Neural cell (in vitro differentiated cells): Measurements from ENCODE around the gene STAT3. TPM values are rescaled to one million over a fixed set of nuclear protein-coding genes. Genes with fewer than 3 reads are reported as not detected.

Source experiments
- H2AFZ ChIP-seq: fragments of 200-600, 300-800 bp; sonication (generic), shearing (Covaris generic); 2 replicates; pipeline ENCODE4 v1.6.0; 2014; ENCODE audit warnings: low read depth, mild to moderate bottlenecking, antibody characterized with exemption, low read length, moderate library complexity
- H3F3A ChIP-seq: fragments of 200-600 bp; shearing (Covaris generic); 2 replicates; pipeline ENCODE4 v1.6.1; 2016; ENCODE audit warnings: mild to moderate bottlenecking, moderate library complexity, mixed read lengths, antibody characterized with exemption, low read length; ENCODE audit not compliant: insufficient read depth, poor library complexity, severe bottlenecking
- H3K27ac ChIP-seq: fragments of 200-600, 300-800 bp; sonication (generic), shearing (Covaris generic); 2 replicates; pipeline ENCODE4 v1.5.1; 2014; ENCODE audit warnings: mild to moderate bottlenecking, low read length, moderate library complexity
- H3K27me3 ChIP-seq: fragments of 300-800, 200-600 bp; sonication (generic), shearing (Covaris generic); 2 replicates; pipeline ENCODE4 v1.6.0; 2014; ENCODE audit warnings: mild to moderate bottlenecking, low read depth, low read length, moderate library complexity; ENCODE audit not compliant: insufficient read depth
- H3K36me3 ChIP-seq: fragments of 300-800, 200-600 bp; sonication (generic), shearing (Covaris generic); 2 replicates; pipeline ENCODE4 v1.5.1; 2014; ENCODE audit warnings: mild to moderate bottlenecking, antibody characterized with exemption, low read length, moderate library complexity; ENCODE audit not compliant: insufficient read depth
- H3K4me2 ChIP-seq: fragments of 300-800, 200-600 bp; sonication (generic), shearing (Covaris generic); 2 replicates; pipeline ENCODE4 v1.6.0; 2014; ENCODE audit warnings: mild to moderate bottlenecking, low read length
- H3K4me3 ChIP-seq: fragments of 300-800, 200-600 bp; sonication (generic), shearing (Covaris generic); 2 replicates; pipeline ENCODE4 v1.5.1; 2014; ENCODE audit warnings: mild to moderate bottlenecking, low read length, moderate library complexity
- H3K79me2 ChIP-seq: fragments of 200-600 bp; shearing (Covaris generic); replicated peaks from 2 replicates; pipeline ENCODE4 v1.6.0; 2014; ENCODE audit warnings: mild to moderate bottlenecking, low read length, moderate library complexity; ENCODE audit not compliant: insufficient read depth
- H3K9ac ChIP-seq: fragments of 300-800, 200-600 bp; sonication (generic), shearing (Covaris generic); 2 replicates; pipeline ENCODE4 v1.6.1; 2016; ENCODE audit warnings: mild to moderate bottlenecking, low read length, mixed read lengths
- H3K9me2 ChIP-seq: fragments of 200-600 bp; shearing (Covaris generic); 2 replicates; pipeline ENCODE4 v1.6.1; 2016; ENCODE audit warnings: mild to moderate bottlenecking, low read length, mixed read lengths; ENCODE audit not compliant: insufficient read depth
- H3K9me3 ChIP-seq: fragments of 200-600, 300-800 bp; sonication (generic), shearing (Covaris generic); 2 replicates; pipeline ENCODE4 v1.6.1; 2016; ENCODE audit warnings: mild to moderate bottlenecking, mixed run types, low read length, moderate library complexity, mixed read lengths
- H4K20me1 ChIP-seq: fragments of 200-600 bp; shearing (Covaris generic); 2 replicates; pipeline ENCODE4 v1.6.1; 2016; ENCODE audit warnings: mild to moderate bottlenecking, mixed run types; ENCODE audit not compliant: insufficient read depth
- CTCF ChIP-seq: fragments of 450-650 bp; IDR thresholded peaks from 2 replicates; pipeline ENCODE4 v1.5.1; 2014; ENCODE audit warnings: antibody characterized with exemption, mild to moderate bottlenecking, moderate library complexity; ENCODE audit not compliant: poor library complexity, severe bottlenecking
- EP300 ChIP-seq: fragments of 450-650 bp; conservative IDR thresholded peaks from 2 replicates; pipeline ENCODE4 v1.6.1; 2014; ENCODE audit warnings: antibody characterized with exemption, mild to moderate bottlenecking, moderate library complexity; ENCODE audit not compliant: poor library complexity, severe bottlenecking
- EZH2 ChIP-seq: fragments of 200-600, 300-800 bp; shearing (Covaris generic), sonication (generic); IDR thresholded peaks from 2 replicates; pipeline ENCODE4 v1.6.1; 2014; ENCODE audit warnings: antibody characterized with exemption, low read length, borderline replicate concordance, mild to moderate bottlenecking; ENCODE audit not compliant: insufficient read depth, poor library complexity, severe bottlenecking
- MXI1 ChIP-seq: fragments of 450-650 bp; conservative IDR thresholded peaks from 2 replicates; pipeline ENCODE4 v1.6.1; 2014; ENCODE audit warnings: antibody characterized with exemption, mild to moderate bottlenecking; ENCODE audit not compliant: poor library complexity, severe bottlenecking
- POLR2AphosphoS5 ChIP-seq: IDR thresholded peaks from 2 replicates; pipeline ENCODE4 v1.6.1; 2012
- RAD21 ChIP-seq: fragments of 450-650 bp; conservative IDR thresholded peaks from 2 replicates; pipeline ENCODE4 v1.6.1; 2014; ENCODE audit warnings: antibody characterized with exemption, mild to moderate bottlenecking, moderate library complexity
- REST ChIP-seq: IDR thresholded peaks from 2 replicates; pipeline ENCODE4 v1.6.1; 2012; ENCODE audit warnings: borderline replicate concordance
- SMC3 ChIP-seq: fragments of 450-650 bp; conservative IDR thresholded peaks from 2 replicates; pipeline ENCODE4 v1.6.1; 2014; ENCODE audit warnings: antibody characterized with exemption, mild to moderate bottlenecking, moderate library complexity; ENCODE audit not compliant: poor library complexity
- TAF1 ChIP-seq: IDR thresholded peaks from 2 replicates; pipeline ENCODE4 v1.6.1; 2012; ENCODE audit warnings: low read depth
- polyA plus RNA-seq: library from polyadenylated mRNA; depleted of rRNA; stranded (reverse); fragments of >200 nt; gene quantifications from 2 replicates; pipeline ENCODE4 v1.2.3, GENCODE V29; 2014

STAT3 gene
- polyA plus RNA-seq, 1 donor from 2014 or later, result 24.2 TPM

GRCh38 chr17:42286411-42287221 lies 101.6 kb downstream of the STAT3 start:
- no peak overlapping the region for H3K27ac ChIP-seq
- H3F3A ChIP-seq, result no peaks in the 10 kb centered on the region
- no peak for TF ChIP-seq EP300
- TF ChIP-seq CTCF, result no peak
- no peak for TF ChIP-seq REST
- no peak for TF ChIP-seq RAD21
- no peak for TF ChIP-seq SMC3
- H3K4me2 ChIP-seq, result no peak overlapping the region
- H3K4me3 ChIP-seq, result no peak overlapping the region
- H3K9me3 ChIP-seq, result no peaks in the 10 kb centered on the region
- H2AFZ ChIP-seq, result no peak overlapping the region
- no peak overlapping the region for H3K9ac ChIP-seq
- no peaks in the 10 kb centered on the region for H3K36me3 ChIP-seq
- peaks cover 40% of the 10 kb centered on the region for H3K27me3 ChIP-seq
- H3K9me2 ChIP-seq, result no peaks in the 10 kb centered on the region
- no peaks in the 10 kb centered on the region for H4K20me1 ChIP-seq
- H3K79me2 ChIP-seq, result no peaks in the 10 kb centered on the region

GRCh38 chr17:42285346-42286050 lies 102.7 kb downstream of the STAT3 start:
- Histone ChIP-seq H3K27me3 (peaks cover 39% of the 10 kb centered on the region), H4K20me1 (no peaks in the 10 kb centered on the region), H3K9me3 (no peaks in the 10 kb centered on the region)

More at GRCh38 chr17:42285346-42286050, 102.7 kb downstream of the STAT3 start:
- H2AFZ ChIP-seq, result no peak overlapping the region
- no peaks in the 10 kb centered on the region for H3K36me3 ChIP-seq
- H3K27ac ChIP-seq, result no peak overlapping the region
- H3K79me2 ChIP-seq, result no peaks in the 10 kb centered on the region
- no peak overlapping the region for H3K4me2 ChIP-seq
- no peak overlapping the region for H3K9ac ChIP-seq
- no peaks in the 10 kb centered on the region for H3K9me2 ChIP-seq
- no peaks in the 10 kb centered on the region for H3F3A ChIP-seq
- no peak overlapping the region for H3K4me3 ChIP-seq
- TF ChIP-seq POLR2AphosphoS5 (no peak), EZH2 (no peak), TAF1 (no peak), REST (no peak), EP300 (no peak), CTCF (no peak), MXI1 (no peak), SMC3 (no peak), RAD21 (no peak)
